HCT116 (cell line): ENCODE measurements around the gene ATP7B. TPM values are rescaled to one million over a fixed set of nuclear protein-coding genes. Genes with fewer than 3 reads are reported as not detected.
"Not testable (repeated sequence)": the region's sequence is repeated elsewhere in the genome, so short reads cannot be mapped to it uniquely, and the experiment has no call there.

ENCODE experiments used
- ATAC-seq: fragments of 200-7000 bp; cut with Tn5 transposase; 2 replicates; pipeline ENCODE4 v1.9.1; 2020; ENCODE audit warnings: mild to moderate bottlenecking, moderate library complexity
- BruUV-seq: library from RNA; stranded (reverse); fragments of 400-500 nt; replicated peaks from 2 replicates; lab custom pipeline; 2021; lab: Mats Ljungman, UMichigan
- CTCF ChIA-PET: fragments of 300-600 bp; sonication (Branson Sonifier 250); formaldehyde crosslinking; loops from one replicate; lab custom pipeline; 2021; ENCODE audit warnings: antibody characterized with exemption; lab: Charles Lee
- POLR2A ChIA-PET: fragments of 300-600, 350-600 bp; sonication (Branson Sonifier 250); formaldehyde crosslinking; loops from one replicate; lab custom pipeline; 2021; ENCODE audit warnings: antibody characterized with exemption; lab: Charles Lee
- RAD21 ChIA-PET, 2 experiments: fragments of 300-600 bp; sonication (Branson Sonifier 250); formaldehyde crosslinking; loops; one replicate each; lab custom pipeline; 2023; ENCODE audit warnings: low total read pairs in 2 of 2; ENCODE audit not compliant: uncharacterized antibody in 2 of 2, unreplicated experiment in 2 of 2, low non-redundant PET in 1 of 2; lab: Charles Lee
- DNase-seq: peaks from one replicate; pipeline ENCODE4 v3.0.0-alpha.2; 2010; ENCODE audit warnings: low read depth, low spot score
- H2AFZ ChIP-seq: fragments of 200-600 bp; shearing (Covaris generic), sonication (generic); 2 replicates; pipeline ENCODE4 v1.6.1; 2017; ENCODE audit warnings: low read depth, mixed run types, mixed read lengths, antibody characterized with exemption, low read length; ENCODE audit not compliant: poor library complexity, severe bottlenecking
- H3K27ac ChIP-seq: 2 replicates; pipeline ENCODE4 v1.5.1; 2012; ENCODE audit warnings: low read depth, low read length
- H3K27me3 ChIP-seq: fragments of 200-600 bp; sonication (generic); 2 replicates; pipeline ENCODE4 v1.6.1; 2016; ENCODE audit warnings: mixed run types, low read length, mixed read lengths; ENCODE audit not compliant: insufficient read depth
- H3K36me3 ChIP-seq, 2 experiments: fragments of 200-500 bp in 1 of 2; fragments of 200-600 bp in 1 of 2; sonication (Bioruptor generic) in 1 of 2; sonication (generic) in 1 of 2; 2 replicates each; pipeline versions ENCODE4 v1.5.1 to v1.6.1; 2014 to 2016; ENCODE audit warnings: low read length in 2 of 2, inconsistent platforms in 1 of 2, mixed read lengths in 1 of 2, mixed run types in 1 of 2; ENCODE audit not compliant: insufficient read depth in 2 of 2, control insufficient read depth in 1 of 2
- H3K4me1 ChIP-seq, 2 experiments: fragments of 200-600 bp in 1 of 2; sonication (generic) in 1 of 2; 2 replicates each; pipeline versions ENCODE4 v1.5.1 to v1.6.1; 2012 to 2017; ENCODE audit warnings: low read length in 2 of 2, inconsistent platforms in 1 of 2, mild to moderate bottlenecking in 1 of 2, mixed read lengths in 1 of 2, mixed run types in 1 of 2, moderate library complexity in 1 of 2; ENCODE audit not compliant: insufficient read depth in 2 of 2, control insufficient read depth in 1 of 2
- H3K4me2 ChIP-seq: fragments of 200-600 bp; sonication (generic); 2 replicates; pipeline ENCODE4 v1.6.1; 2017; ENCODE audit warnings: mixed run types, low read length, mixed read lengths
- H3K4me3 ChIP-seq, 2 experiments: fragments of 200-600 bp in 1 of 2; sonication (generic) in 1 of 2; replicated peaks in 1 of 2; 2 replicates each; pipeline ENCODE4 v1.5.1; 2011 to 2016; ENCODE audit warnings: low read length in 2 of 2, control low read depth in 1 of 2, low read depth in 1 of 2, mild to moderate bottlenecking in 1 of 2, mixed read lengths in 1 of 2, mixed run types in 1 of 2
- H3K79me2 ChIP-seq: fragments of 200-600 bp; sonication (generic); 2 replicates; pipeline ENCODE4 v1.6.1; 2017; ENCODE audit warnings: mild to moderate bottlenecking, mixed run types, low read length, moderate library complexity, mixed read lengths; ENCODE audit not compliant: insufficient read depth
- H3K9ac ChIP-seq: fragments of 200-600 bp; sonication (generic); 2 replicates; pipeline ENCODE4 v1.6.1; 2016; ENCODE audit warnings: low read length, mixed read lengths
- H3K9me2 ChIP-seq: fragments of 200-600 bp; sonication (generic), shearing (Covaris generic); 2 replicates; pipeline ENCODE4 v1.6.1; 2017; ENCODE audit warnings: mixed run types, mild to moderate bottlenecking, moderate library complexity; ENCODE audit not compliant: insufficient read depth
- H3K9me3 ChIP-seq, 2 experiments: fragments of 200-500 bp in 1 of 2; fragments of 200-600 bp in 1 of 2; sonication (Bioruptor generic) in 1 of 2; sonication (generic) in 1 of 2; 2 replicates each; pipeline ENCODE4 v1.6.1; 2014 to 2017; ENCODE audit warnings: low read length in 2 of 2, mixed read lengths in 2 of 2, inconsistent platforms in 1 of 2, low read depth in 1 of 2, mild to moderate bottlenecking in 1 of 2, mixed run types in 1 of 2, moderate library complexity in 1 of 2; ENCODE audit not compliant: control insufficient read depth in 1 of 2, insufficient read depth in 1 of 2
- H4K20me1 ChIP-seq: fragments of 200-600 bp; sonication (generic), shearing (Covaris generic); 2 replicates; pipeline ENCODE4 v1.6.1; 2017; ENCODE audit warnings: mixed run types, mild to moderate bottlenecking, moderate library complexity; ENCODE audit not compliant: insufficient read depth
- EGR1 ChIP-seq: IDR thresholded peaks from 2 replicates; pipeline ENCODE4 v1.6.1; 2012; ENCODE audit warnings: low read depth
- EZH2phosphoT487 ChIP-seq: fragments of 200-600 bp; IDR thresholded peaks from 2 replicates; pipeline ENCODE4 v1.6.1; 2018; ENCODE audit warnings: antibody characterized with exemption, borderline replicate concordance
- JUND ChIP-seq: IDR thresholded peaks from 2 replicates; pipeline ENCODE4 v1.6.1; 2012
- MAX ChIP-seq: IDR thresholded peaks from 2 replicates; pipeline ENCODE4 v1.6.1; 2012
- POLR2A ChIP-seq: IDR thresholded peaks from 2 replicates; pipeline ENCODE4 v1.7.0; 2011; ENCODE audit warnings: borderline replicate concordance; ENCODE audit not compliant: insufficient read depth, insufficient read length; ENCODE audit errors: extremely low read depth
- POLR2AphosphoS5 ChIP-seq: IDR thresholded peaks from 2 replicates; pipeline ENCODE4 v1.6.1; 2011; ENCODE audit warnings: mild to moderate bottlenecking, low read depth, low read length, moderate library complexity
- SRF ChIP-seq: IDR thresholded peaks from 2 replicates; pipeline ENCODE4 v1.6.1; 2012; ENCODE audit warnings: low read depth
- ZBTB33 ChIP-seq: IDR thresholded peaks from 2 replicates; pipeline ENCODE4 v1.6.1; 2011; ENCODE audit warnings: mild to moderate bottlenecking, low read length, moderate library complexity; ENCODE audit not compliant: insufficient replicate concordance; ENCODE audit errors: extremely low read depth
- ZNF274 ChIP-seq: fragments of 200-500 bp; sonication (Bioruptor generic); IDR thresholded peaks from 2 replicates; pipeline ENCODE4 v1.6.1; 2014; ENCODE audit warnings: mild to moderate bottlenecking, low read depth, low read length, inconsistent platforms
- intact Hi-C: fragments of 100-400 bp; cut with micrococcal nuclease; formaldehyde crosslinking; loops from 2 replicates; pipeline ENCODE4 v1.10.0; 2022
- total RNA-seq: library from RNA; stranded (reverse); gene quantifications from one replicate; pipeline ENCODE4 v1.2.1, GENCODE V29; 2021; ENCODE audit not compliant: unreplicated experiment

ATP7B gene
- total RNA-seq, 1 experiment from 2014 or later: 10.3 TPM

- Histone ChIP-seq H4K20me1 (no peaks in the 10 kb centered on the region), H3K4me1 (no peaks in the 10 kb centered on the region), H3K9me3 (no peaks in the 10 kb centered on the region), H3K9me2 (no peaks in the 10 kb centered on the region), H3K9ac (no peak overlapping the region), H3K27me3 (no peaks in the 10 kb centered on the region), H3K4me2 (no peak overlapping the region), H3K79me2 (no peaks in the 10 kb centered on the region), H3K27ac (no peak overlapping the region), H2AFZ (no peak overlapping the region), H3K36me3 (peaks cover 5 to 8% of the 10 kb centered on the region in 2 experiments; a peak in 2 of 4 replicates), H3K4me3 (no peak overlapping the region)
- TF ChIP-seq POLR2AphosphoS5: no peak
- TF ChIP-seq EZH2phosphoT487: no peak
- no peak for TF ChIP-seq POLR2A
- no peak for TF ChIP-seq JUND
- no peak for TF ChIP-seq SRF
- no peak for TF ChIP-seq ZBTB33
- no peak for TF ChIP-seq EGR1
- no peak for TF ChIP-seq ZNF274
- no peak for TF ChIP-seq MAX
- DNase-seq (no peak), ATAC-seq (no peak)
- no TSS peak for BruUV-seq
- RAD21 ChIA-PET: no interaction called here
- CTCF ChIA-PET: no interaction called here
- POLR2A ChIA-PET: no interaction called here
- intact Hi-C loops: no loop called here
These were observed 21.8 kb upstream of the ATP7B start for GRCh38 chr13:52033039-52033438.

GRCh38 chr13:52030401-52030800 lies 19.2 kb upstream of the ATP7B start:
- H3K79me2 ChIP-seq, H3K27me3 ChIP-seq, H3K4me3 ChIP-seq, H2AFZ ChIP-seq, intact Hi-C loops, H4K20me1 ChIP-seq, H3K9me2 ChIP-seq, H3K4me1 ChIP-seq, H3K9ac ChIP-seq, H3K9me3 ChIP-seq, H3K27ac ChIP-seq, ATAC-seq, BruUV-seq, H3K4me2 ChIP-seq, H3K36me3 ChIP-seq, CTCF ChIA-PET, DNase-seq, POLR2A ChIA-PET, RAD21 ChIA-PET: not testable (repeated sequence)
